GM21360 (cell line): ENCODE results near the gene SLITRK1.

Experiments
- ATAC-seq: cut with Tn5 transposase; IDR thresholded peaks from one replicate; pipeline ENCODE4 v1.9.1; 2021; ENCODE audit warnings: mild to moderate bottlenecking, moderate library complexity; ENCODE audit not compliant: unreplicated experiment

The SLITRK1 gene

DNA sequence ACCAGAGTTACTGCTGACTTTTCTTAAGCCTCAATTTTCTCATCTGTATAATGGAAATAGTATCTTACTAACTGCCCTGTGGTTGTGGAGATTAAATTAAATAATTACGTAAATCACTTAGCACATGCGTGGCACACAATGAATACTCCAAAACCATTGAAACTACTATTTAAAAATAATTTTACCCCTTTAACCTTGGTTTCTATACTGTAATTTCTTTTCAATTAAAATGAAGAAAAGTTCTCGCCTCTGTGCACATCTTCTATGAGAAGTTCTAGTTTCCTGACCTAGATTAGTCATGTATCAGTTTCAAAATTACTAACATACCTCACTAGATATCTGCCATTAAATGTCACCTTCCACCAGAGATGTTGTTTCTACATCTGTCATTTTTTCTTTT is 5.7 kb downstream of the SLITRK1 start:
- ATAC-seq = peak; percentile 96

- ATAC-seq = no peak
Measured at GRCh38 chr13:83867708-83868107, 14.6 kb downstream of the SLITRK1 start.

DNA sequence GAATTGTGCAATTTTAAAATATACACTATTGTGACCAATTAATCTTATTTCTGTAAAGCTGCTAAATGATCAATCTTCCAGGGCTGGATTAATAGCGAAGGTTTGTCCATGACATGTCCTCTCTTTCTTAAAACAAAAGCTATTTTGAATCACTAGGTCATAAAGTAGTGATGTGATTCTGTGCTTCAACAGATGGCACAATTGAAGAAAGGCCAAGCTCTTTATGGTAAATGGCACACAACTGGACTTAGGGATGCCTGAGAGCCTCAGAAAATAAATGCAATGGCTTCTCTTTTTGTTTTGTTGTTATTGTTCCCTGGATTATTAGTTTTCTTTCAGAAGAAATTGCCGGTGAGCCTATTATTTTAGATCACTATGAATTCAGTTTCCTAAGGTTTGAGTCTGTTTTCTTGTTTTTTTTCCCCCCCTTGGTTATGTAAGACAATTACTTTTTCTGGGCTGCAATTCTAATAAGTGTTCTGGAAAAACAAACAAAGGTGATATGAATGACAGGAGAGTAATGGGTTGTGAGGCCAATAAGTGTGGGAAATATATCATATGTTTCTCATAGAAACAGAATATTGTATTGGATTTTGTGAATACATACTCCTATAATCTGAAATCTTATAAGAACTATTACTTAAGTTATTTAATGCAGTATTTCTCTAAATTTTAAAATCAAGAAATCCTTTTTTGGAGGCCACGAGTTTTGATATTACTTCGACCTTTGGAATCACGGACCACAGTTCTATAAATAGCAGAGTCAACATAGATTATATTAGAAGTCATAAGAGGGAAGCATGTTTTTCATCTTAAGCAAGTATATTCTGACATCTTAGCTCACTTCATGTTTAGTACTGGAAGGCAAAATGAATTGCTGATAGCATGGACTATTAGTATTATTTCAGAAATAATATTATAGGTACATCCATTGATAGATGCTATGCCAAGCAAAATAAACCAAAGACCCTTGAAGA is 16.8 kb downstream of the SLITRK1 start:
- ATAC-seq = no peak

GRCh38 chr13:83853771-83854170 is 28.5 kb downstream of the SLITRK1 start:
- no peak for ATAC-seq

DNA sequence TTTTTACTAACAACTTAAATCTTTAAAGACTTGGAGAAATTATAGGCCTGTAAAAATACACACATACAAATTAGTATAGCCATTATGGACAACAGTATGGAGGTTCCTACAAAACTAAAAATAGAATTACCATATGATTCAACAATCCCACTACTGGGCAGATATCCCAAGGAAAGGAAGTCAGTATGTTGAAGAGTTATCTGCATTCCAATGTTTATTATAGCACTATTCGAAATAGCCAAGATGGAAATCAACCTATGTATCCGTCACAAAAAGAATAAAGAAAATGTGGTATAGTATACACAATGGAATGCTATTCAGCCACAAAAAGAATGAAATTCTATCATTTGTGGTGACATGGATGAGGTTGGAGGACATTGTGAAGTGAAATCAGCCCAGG is 37.2 kb downstream of the SLITRK1 start:
- ATAC-seq = no peak

DNA sequence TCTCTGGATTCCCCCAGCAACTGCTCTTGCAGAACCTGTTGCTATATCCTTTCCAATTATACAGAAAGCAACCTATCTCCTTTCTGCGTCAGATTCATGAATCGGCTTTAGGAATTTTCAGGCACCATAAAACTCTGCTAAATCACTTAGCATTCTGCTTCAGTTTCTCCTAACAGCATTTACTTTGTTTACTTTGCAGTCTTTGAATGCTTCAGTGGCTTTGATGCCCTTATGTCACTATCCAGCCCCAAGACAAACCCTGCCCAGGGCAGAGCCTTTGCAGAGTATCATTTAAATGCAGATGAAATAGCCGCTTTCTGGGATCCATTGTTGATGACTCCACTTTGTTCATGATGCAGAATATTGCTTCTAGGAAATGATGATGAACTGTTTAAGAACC is 43.1 kb downstream of the SLITRK1 start:
- no peak for ATAC-seq

- ATAC-seq = no peak
Measured at GRCh38 chr13:83831796-83832195, 50.5 kb downstream of the SLITRK1 start.

DNA sequence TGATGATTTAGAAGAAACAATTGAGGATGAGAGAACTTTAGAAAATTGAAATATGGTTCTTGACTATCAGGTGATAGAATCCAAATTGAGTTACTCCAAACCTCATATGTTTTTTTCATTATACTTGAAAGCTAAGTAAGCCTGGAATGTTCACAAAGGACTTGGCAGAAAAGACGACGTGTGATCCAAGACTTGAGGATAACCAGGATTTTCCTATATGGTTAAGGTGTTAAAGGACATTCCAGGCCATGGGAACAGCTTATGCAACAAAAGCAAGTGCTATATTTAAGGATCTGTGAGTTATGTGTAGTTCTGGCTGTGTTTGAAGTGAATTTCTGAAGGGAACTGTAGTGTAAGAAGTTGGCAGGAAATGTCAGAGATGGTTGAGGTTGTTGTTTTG is 52.5 kb downstream of the SLITRK1 start:
- no peak for ATAC-seq

GRCh38 chr13:83827338-83827737 is 54.9 kb downstream of the SLITRK1 start:
- no peak for ATAC-seq
